HG03045 (cell line): ENCODE data around the gene TUG1.

Experiments
- ATAC-seq: cut with Tn5 transposase; IDR thresholded peaks from one replicate; pipeline ENCODE4 v1.9.1; 2021; ENCODE audit warnings: mild to moderate bottlenecking, moderate library complexity; ENCODE audit not compliant: unreplicated experiment

Gene TUG1

DNA sequence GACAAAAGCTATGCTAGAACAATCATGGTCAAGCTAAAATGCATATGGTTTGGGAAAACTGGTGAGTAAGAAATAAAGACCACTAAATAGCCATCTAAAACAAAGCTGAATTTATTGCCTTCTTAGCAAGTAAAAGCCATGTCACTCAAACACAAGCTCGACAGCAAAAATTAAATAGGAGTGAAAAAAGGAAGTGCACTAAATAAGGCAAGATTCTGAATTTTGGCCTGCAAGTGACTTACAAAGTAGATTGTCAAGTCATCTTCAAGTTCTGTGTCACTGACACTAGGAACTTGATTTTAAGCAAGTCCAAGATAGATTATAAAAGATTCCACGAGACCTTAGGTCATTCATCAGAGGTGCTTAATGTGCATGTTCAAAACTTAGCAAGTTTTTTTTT lies 27.4 kb downstream of the TUG1 start:
- no peak for ATAC-seq

DNA sequence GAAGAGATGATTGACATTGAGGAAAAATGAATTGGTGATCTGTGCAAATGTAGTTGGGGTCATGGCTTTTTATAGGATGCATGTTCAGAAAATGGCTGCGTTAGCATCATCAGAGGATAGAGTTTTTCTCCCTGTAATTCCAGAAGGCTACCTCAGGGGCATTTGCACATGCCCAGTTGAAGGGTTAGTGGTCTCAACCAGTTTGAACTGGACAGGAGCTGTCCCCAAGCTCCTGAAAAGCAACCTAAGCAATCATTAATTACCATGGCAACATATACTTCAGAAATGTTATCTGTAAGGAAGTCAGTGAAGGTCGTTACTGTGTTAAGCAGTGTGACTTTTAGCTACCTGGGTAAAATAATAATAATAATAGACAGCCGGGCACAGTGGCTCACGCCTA lies 29.3 kb downstream of the TUG1 start:
- ATAC-seq, result no peak

DNA sequence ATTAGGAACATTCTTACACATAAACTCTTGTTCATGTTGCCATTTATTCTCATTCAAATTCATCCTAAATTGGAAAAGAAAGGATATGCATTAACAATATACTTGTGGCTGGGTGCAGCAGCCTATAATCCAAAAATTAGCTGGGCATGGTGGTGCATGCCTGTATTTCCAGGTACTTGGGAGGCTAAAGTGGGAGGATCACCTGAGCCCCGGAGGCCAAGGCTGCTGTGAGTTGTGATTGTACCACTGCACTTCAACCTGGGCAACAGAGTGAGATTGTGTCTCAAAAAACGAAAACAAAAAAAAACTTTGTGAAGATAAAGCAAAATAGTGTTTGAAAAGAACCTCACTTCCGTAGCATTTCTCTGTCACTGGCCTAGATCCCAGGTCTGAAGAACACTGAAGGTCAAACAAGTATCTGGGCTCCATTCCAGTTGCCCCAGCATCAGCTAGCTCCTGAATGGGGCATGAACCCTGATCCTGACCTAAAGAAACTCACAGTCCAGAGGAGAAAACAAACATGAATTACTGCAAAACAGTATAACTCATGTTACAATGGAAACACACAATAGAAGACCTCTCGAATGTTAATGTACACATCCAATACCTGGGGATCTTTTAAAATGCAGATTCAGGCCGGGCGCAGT lies 32.2 kb downstream of the TUG1 start:
- ATAC-seq, result no peak

DNA sequence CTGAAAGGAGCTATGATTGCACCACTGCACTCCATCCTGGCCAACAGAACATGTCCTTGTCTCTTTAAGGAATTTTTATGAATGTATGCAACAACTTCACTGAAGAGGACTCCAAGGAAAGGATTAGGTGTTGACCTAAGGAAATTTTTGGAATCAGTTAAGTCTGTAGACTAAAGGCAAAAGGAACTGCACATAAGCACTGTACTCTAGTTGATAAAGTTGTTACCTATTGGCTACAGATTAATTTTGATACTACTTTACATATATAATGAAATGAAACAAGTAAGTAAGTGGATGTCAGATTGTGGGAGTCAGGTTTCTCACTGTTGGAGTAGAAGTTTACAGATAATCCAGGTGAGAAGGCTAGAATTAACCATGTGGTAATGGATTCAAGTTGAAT lies 36.5 kb downstream of the TUG1 start:
- no peak for ATAC-seq

DNA sequence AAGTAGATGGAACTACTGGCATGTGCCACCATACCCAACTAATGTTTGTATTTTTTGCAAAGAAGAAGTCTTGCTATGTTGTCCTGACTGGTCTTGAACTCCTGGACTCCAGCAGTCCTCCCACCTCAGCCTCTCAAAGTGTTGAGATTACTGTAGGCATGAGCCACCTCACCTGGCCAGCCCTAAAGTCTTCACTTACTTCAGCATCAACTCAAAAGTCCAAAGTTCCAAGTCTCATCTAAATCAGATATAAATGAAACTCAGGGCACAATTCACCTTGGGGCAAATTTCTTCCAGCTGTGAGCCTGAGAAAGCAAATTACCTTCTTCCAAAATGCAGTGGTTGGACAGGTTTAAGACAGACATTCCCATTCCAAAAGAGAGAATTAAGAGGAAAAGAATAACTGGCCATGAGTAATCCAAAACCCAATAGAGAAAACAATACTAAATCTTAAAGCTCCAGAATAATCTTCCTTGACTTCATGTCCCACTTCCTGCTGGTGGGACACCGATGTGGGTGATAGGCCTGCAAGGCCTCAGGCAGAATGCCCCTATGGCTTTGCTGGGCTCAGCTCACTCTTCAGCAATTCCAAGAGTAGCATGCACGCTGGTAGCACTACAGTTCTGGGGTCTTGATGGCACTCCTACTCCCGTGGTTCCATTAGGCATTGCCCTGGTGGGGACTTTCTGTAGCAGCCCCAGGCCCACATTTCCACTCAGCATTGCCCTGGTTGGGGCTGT lies 50.3 kb downstream of the TUG1 start:
- ATAC-seq, result no peak

DNA sequence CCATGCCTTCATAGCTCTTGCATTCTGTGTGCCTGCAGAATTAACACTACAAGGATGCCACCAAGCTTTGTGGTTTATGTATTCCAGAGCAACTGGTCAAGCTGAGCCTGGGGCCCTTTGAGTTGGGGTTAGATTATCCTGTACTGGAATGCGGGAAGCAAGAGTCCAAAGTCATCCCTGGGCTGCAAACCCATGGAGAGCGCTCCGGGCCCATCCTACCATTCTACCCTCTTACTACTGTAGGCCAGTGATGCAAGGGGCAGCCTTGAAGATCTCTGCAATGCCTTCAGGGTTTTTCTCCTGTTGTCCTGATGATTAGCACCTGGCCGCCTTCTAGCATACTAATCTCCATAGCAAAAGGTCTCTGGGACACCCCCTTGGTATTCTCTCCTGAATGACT lies 51.3 kb downstream of the TUG1 start:
- no peak for ATAC-seq

DNA sequence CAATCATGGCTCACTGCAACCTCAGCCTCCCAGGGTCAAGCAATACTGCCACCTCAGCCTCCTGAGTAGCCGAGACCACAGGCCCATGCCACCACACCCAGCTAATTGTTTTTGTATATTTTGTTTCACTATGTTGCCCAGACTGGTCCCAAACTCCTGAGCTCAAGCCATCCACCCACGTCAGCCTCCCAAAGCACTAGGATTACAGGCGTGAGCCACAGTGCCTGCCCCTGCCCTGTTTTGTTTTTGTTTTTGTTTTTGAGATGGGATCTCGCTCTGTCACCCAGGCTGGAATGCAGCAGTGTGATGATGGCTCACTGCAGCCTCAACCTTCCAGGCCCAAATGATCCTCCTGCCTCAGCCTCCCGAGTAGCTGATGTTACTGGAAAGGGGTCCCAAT lies 53.5 kb downstream of the TUG1 start:
- ATAC-seq, result no peak
